Measurements from ENCODE around the gene DENR. TPM values are rescaled to one million over a fixed set of nuclear protein-coding genes. Genes with fewer than 3 reads are reported as not detected.

DENR gene
- total and polyA plus RNA-seq, 2 of the 13 experiments (the other 11 are each of a cell fraction or from before 2014, with no cell fraction given), result 30.0 to 59.1 TPM

- no peak for TF ChIP-seq KIAA2018 (CRISPR knock-in tag; IDR thresholded peaks at IDR 0.05; ENCODE audit: borderline replicate concordance)
- TF ChIP-seq MTF1 (CRISPR knock-in tag; IDR thresholded peaks at IDR 0.05), result 0 out of 2 replicates have a peak, but pooled peaks have one; percentile 64
- no peak for TF ChIP-seq SATB2 (CRISPR knock-in tag; IDR thresholded peaks at IDR 0.05)
- TF ChIP-seq HOXA7 (CRISPR knock-in tag; IDR thresholded peaks at IDR 0.05), result no peak
- TF ChIP-seq ZNF414 (CRISPR knock-in tag; IDR thresholded peaks at IDR 0.05), result 0 out of 2 replicates have a peak, but pooled peaks have one; percentile 24
- TF ChIP-seq ZSCAN12 (CRISPR knock-in tag; IDR thresholded peaks at IDR 0.05), result peak; percentile 57; the same call in 1 of the 2 replicates
- peak; percentile 70 for TF ChIP-seq MAX (IDR thresholded peaks at IDR 0.05)
- peak; percentile 89; the same call in 1 of the 2 replicates for TF ChIP-seq ZNF772 (CRISPR knock-in tag; IDR thresholded peaks at IDR 0.05)
- no peak; the same call in 1 of the 2 replicates for TF ChIP-seq SRY (CRISPR knock-in tag; IDR thresholded peaks at IDR 0.05)
- 0 out of 2 replicates have a peak, but pooled peaks have one; percentile 60 for TF ChIP-seq BCL6 (CRISPR knock-in tag; IDR thresholded peaks at IDR 0.05)
- peak; percentile 87 for TF ChIP-seq HOXA3 (CRISPR knock-in tag; IDR thresholded peaks at IDR 0.05)
- TF ChIP-seq ZNF619 (CRISPR knock-in tag; IDR thresholded peaks at IDR 0.05), result no peak
- TF ChIP-seq ZBTB43 (CRISPR knock-in tag; conservative IDR thresholded peaks at IDR 0.05), result peak; percentile 59; the same call in 1 of the 2 replicates
- TF ChIP-seq ZNF205 (CRISPR knock-in tag; IDR thresholded peaks at IDR 0.05), result peak; percentile 83; the same call in 1 of the 2 replicates
Observed at GRCh38 chr12:122752464-122753318, at the start of gene DENR (continued).
